BE2C (cell line): ENCODE measurements around the gene MASP1.
A peak's percentile ranks its signal among the peaks of the same experiment; 100 is the strongest.
"Not testable (repeated sequence)": the region's sequence is repeated elsewhere in the genome, so short reads cannot be mapped to it uniquely, and the experiment has no call there.

Source experiments
- DNase-seq: peaks from one replicate; pipeline ENCODE4 v3.0.0-alpha.2; 2020
- H3K27me3 ChIP-seq: fragments of 250-450 bp; sonication (Bioruptor Pico); 2 replicates; pipeline ENCODE4 v1.5.1; 2020; ENCODE audit warnings: mild to moderate bottlenecking
- H3K36me3 ChIP-seq: fragments of 250-450 bp; sonication (Bioruptor Pico); 2 replicates; pipeline ENCODE4 v1.5.1; 2020; ENCODE audit warnings: mild to moderate bottlenecking
- H3K4me1 ChIP-seq: fragments of 250-450 bp; sonication (Bioruptor Pico); 2 replicates; pipeline ENCODE4 v1.5.1; 2020
- H3K4me3 ChIP-seq: 2 replicates; pipeline ENCODE4 v1.5.1; 2011; ENCODE audit warnings: low read depth, low read length
- H3K9me3 ChIP-seq: fragments of 250-450 bp; sonication (Bioruptor Pico); 2 replicates; pipeline ENCODE4 v1.5.1; 2020
- TF ChIP-seq, protein P1 (sequence below): IDR thresholded peaks from 2 replicates; pipeline ENCODE4 v1.5.1; 2012; ENCODE audit warnings: mild to moderate bottlenecking, low read depth, low read length

Gene MASP1

GRCh38 chr3:187207062-187207461, 84.5 kb downstream of the MASP1 start:
- Histone ChIP-seq H3K4me3 (no peak overlapping the region), H3K36me3 (no peaks in the 10 kb centered on the region), H3K9me3 (no peaks in the 10 kb centered on the region), H3K4me1 (no peaks in the 10 kb centered on the region), H3K27me3 (peaks cover 10% of the 10 kb centered on the region)
- TF ChIP-seq, protein P1, sequence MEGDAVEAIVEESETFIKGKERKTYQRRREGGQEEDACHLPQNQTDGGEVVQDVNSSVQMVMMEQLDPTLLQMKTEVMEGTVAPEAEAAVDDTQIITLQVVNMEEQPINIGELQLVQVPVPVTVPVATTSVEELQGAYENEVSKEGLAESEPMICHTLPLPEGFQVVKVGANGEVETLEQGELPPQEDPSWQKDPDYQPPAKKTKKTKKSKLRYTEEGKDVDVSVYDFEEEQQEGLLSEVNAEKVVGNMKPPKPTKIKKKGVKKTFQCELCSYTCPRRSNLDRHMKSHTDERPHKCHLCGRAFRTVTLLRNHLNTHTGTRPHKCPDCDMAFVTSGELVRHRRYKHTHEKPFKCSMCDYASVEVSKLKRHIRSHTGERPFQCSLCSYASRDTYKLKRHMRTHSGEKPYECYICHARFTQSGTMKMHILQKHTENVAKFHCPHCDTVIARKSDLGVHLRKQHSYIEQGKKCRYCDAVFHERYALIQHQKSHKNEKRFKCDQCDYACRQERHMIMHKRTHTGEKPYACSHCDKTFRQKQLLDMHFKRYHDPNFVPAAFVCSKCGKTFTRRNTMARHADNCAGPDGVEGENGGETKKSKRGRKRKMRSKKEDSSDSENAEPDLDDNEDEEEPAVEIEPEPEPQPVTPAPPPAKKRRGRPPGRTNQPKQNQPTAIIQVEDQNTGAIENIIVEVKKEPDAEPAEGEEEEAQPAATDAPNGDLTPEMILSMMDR = no peak
- no peak for DNase-seq

DNA sequence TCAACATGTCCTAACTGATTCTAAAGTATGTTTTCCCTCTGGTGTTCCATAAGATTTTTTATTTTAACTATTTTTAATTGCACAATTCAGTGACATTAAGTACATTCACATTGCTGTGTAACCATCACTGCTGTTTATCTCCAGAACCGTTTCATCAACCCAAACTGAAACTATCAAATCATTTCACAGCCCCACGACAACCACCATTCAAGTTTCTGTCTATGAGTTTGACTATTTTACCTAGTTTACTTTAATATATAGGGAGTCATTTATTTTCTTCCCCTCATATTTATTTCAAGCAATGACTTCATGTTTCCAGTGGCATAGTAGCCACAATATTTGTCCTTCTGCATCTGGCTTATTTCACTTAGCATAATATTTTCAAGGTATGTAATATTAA, 85.9 kb downstream of the MASP1 start:
- Histone ChIP-seq H3K4me1 (no peaks in the 10 kb centered on the region), H3K36me3 (no peaks in the 10 kb centered on the region), H3K27me3 (peaks cover 10% of the 10 kb centered on the region), H3K9me3 (no peaks in the 10 kb centered on the region), H3K4me3 (no peak overlapping the region)
- DNase-seq = no peak
- TF ChIP-seq, protein P1 = no peak

DNA sequence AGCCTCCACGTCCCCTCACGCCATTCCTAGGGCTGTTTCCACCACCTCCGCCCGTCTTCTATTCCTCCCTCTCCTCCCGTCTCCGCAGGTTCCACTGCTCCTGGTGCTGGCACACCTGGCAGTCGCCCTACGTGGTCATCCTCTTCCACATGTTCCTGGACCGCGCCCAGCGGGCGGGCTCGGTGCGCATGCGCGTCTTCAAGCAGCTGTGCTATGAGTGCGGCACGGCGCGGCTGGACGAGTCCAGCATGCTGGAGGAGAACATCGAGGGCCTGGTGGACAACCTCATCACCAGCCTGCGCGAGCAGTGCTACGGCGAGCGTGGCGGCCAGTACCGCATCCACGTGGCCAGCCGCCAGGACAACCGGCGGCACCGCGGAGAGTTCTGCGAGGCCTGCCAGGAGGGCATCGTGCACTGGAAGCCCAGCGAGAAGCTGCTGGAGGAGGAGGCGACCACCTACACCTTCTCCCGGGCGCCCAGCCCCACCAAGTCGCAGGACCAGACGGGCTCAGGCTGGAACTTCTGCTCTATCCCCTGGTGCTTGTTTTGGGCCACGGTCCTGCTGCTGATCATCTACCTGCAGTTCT, 92.0 kb downstream of the MASP1 start:
- H3K27me3 ChIP-seq, DNase-seq, H3K9me3 ChIP-seq, H3K36me3 ChIP-seq, H3K4me3 ChIP-seq, H3K4me1 ChIP-seq: not testable (repeated sequence)

DNA sequence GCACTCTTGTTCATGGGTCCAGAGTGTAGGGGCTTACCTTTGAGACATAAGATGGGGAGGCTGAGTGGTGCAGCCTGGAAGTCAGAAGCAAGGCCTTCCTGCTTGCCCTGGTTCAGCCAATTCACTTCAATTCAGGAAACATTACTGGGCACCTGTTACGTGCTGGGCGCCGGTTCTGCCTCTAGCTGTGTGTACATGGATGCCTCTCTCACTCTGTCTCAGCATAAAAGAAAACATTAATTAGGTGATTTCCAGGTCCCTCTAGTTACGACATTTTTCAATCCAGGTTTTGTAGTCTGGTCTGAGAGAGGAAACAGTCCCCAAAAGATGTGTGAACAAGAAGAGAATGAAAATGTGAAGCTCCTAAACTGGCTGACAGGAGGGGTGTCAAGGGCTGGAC, 93.0 kb downstream of the MASP1 start:
- TF ChIP-seq, protein P1 = no peak
- H3K27me3 ChIP-seq = peaks cover 3% of the 10 kb centered on the region
- DNase-seq = no peak
- H3K9me3 ChIP-seq = no peaks in the 10 kb centered on the region
- no peak overlapping the region for H3K4me3 ChIP-seq
- no peaks in the 10 kb centered on the region for H3K36me3 ChIP-seq
- no peaks in the 10 kb centered on the region for H3K4me1 ChIP-seq

GRCh38 chr3:187197335-187197649, 94.2 kb downstream of the MASP1 start, which contains the start of gene RTP1:
Gene RTP1, plus strand, starts transcription at chr3:187197486. Its CDS starts 30 bp downstream, at chr3:187197516.
- no peaks in the 10 kb centered on the region for H3K36me3 ChIP-seq
- peak; percentile 28 for DNase-seq
- TF ChIP-seq, protein P1 = no peak
- no peak within 1 kb of the TSS for H3K4me3 ChIP-seq
- no peaks in the 10 kb centered on the region for H3K4me1 ChIP-seq
- no peaks in the 10 kb centered on the region; the same call in 1 of the 2 replicates for H3K27me3 ChIP-seq
- no peaks in the 10 kb centered on the region for H3K9me3 ChIP-seq

GRCh38 chr3:187196573-187197334, 94.8 kb downstream of the MASP1 start:
- no peak for DNase-seq
- no peaks in the 10 kb centered on the region for H3K9me3 ChIP-seq
- no peak overlapping the region for H3K4me3 ChIP-seq
- H3K36me3 ChIP-seq = no peaks in the 10 kb centered on the region
- H3K27me3 ChIP-seq = no peaks in the 10 kb centered on the region
- H3K4me1 ChIP-seq = no peaks in the 10 kb centered on the region
- TF ChIP-seq, protein P1 = no peak
